WTC11 (cell line): ENCODE measurements around the gene DGUOK.

Experiments used
- ATF1 ChIP-seq: sonication (generic); formaldehyde crosslinking; IDR thresholded peaks from 2 replicates; pipeline ENCODE4 v1.8.1; 2023; ENCODE audit warnings: mild to moderate bottlenecking, moderate library complexity, missing genetic modification reagents
- IRF2 ChIP-seq: sonication (generic); formaldehyde crosslinking; IDR thresholded peaks from 2 replicates; pipeline ENCODE4 v1.8.0; 2022; ENCODE audit warnings: low read depth, missing genetic modification reagents, borderline replicate concordance
- JUN ChIP-seq: sonication (generic); formaldehyde crosslinking; IDR thresholded peaks from 2 replicates; pipeline ENCODE4 v1.8.0; 2023; ENCODE audit warnings: mild to moderate bottlenecking, missing genetic modification reagents
- TEAD4 ChIP-seq: sonication (generic); formaldehyde crosslinking; IDR thresholded peaks from 2 replicates; pipeline ENCODE4 v1.8.0; 2022; ENCODE audit warnings: mild to moderate bottlenecking, missing genetic modification reagents
- TF ChIP-seq, protein P1 (sequence below): sonication (generic); formaldehyde crosslinking; IDR thresholded peaks from 2 replicates; pipeline ENCODE4 v1.8.1; 2022; ENCODE audit warnings: mild to moderate bottlenecking, moderate library complexity, missing genetic modification reagents
- TF ChIP-seq, protein P2 (sequence below): sonication (generic); formaldehyde crosslinking; conservative IDR thresholded peaks from 2 replicates; pipeline ENCODE4 v1.8.1; 2022; ENCODE audit warnings: mild to moderate bottlenecking, missing genetic modification reagents
- TF ChIP-seq, protein P3 (sequence below): fragments of 200-600 bp; IDR thresholded peaks from 2 replicates; pipeline ENCODE4 v1.8.0; 2022; ENCODE audit warnings: antibody characterized with exemption
- TF ChIP-seq, protein P4 (sequence below): sonication (generic); formaldehyde crosslinking; IDR thresholded peaks from 2 replicates; pipeline ENCODE4 v1.8.1; 2023; ENCODE audit warnings: mild to moderate bottlenecking, missing genetic modification reagents, moderate library complexity
- TF ChIP-seq, protein P5 (sequence below): sonication (generic); formaldehyde crosslinking; IDR thresholded peaks from 2 replicates; pipeline ENCODE4 v1.8.0; 2022; ENCODE audit warnings: mild to moderate bottlenecking, missing genetic modification reagents
- TF ChIP-seq, protein P6 (sequence below): sonication (generic); formaldehyde crosslinking; IDR thresholded peaks from 2 replicates; pipeline ENCODE4 v1.8.1; 2022; ENCODE audit warnings: low read depth, missing genetic modification reagents, borderline replicate concordance

DNA sequence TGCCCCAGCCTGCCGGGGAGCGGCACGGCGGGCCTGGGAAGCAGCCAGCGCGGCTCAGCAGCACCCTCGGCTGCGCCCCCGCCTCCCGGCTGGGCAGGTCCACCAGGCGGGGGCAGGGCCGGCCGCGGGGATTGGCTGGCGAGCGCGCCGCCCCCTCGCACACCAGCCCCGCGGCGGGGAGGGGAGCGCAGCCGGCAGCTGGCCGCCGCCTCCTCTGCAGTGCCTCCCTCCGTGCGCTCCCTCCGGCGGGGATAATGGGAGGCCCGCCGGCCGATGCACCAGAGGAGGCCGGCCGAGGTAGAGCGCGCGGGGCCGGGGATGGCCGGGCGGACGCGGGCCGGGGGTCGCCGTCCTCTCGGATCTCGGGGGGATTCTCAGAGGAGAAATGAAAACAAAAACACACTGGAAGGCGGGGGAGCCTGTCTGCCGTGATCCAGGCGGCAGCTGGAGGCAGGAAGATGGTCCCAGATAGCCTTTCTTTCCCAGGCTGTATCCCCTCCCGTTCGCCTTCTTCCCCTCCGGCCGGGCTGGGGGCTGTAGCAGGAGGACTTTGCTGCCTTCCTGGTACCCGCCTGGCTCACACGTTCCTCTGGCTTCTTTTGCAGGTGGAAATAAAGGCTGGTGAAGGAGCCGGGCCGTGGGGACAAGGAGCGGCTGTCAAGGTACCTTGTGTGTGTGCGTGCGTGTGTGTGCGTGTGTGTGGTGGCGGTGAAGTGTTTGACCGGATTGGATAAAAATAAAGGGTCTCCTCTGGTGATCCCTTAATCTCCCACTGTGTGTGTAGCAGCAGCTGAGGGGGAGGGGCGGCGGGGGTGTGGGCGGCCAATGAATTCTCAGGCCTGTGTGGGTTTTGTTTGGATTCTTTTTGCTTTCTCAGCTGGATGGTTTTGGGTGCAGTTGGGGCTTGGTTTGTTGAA lies 76.1 kb downstream of the DGUOK start:
- TF ChIP-seq, protein P1, sequence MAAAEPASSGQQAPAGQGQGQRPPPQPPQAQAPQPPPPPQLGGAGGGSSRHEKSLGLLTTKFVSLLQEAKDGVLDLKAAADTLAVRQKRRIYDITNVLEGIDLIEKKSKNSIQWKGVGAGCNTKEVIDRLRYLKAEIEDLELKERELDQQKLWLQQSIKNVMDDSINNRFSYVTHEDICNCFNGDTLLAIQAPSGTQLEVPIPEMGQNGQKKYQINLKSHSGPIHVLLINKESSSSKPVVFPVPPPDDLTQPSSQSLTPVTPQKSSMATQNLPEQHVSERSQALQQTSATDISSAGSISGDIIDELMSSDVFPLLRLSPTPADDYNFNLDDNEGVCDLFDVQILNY = 0 out of 2 replicates have a peak, but pooled peaks have one; percentile 50
- TF ChIP-seq, protein P2, sequence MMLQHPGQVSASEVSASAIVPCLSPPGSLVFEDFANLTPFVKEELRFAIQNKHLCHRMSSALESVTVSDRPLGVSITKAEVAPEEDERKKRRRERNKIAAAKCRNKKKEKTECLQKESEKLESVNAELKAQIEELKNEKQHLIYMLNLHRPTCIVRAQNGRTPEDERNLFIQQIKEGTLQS (CRISPR knock-in tag) = no peak
- no peak for TF ChIP-seq JUN (CRISPR knock-in tag)
- TF ChIP-seq, protein P3, sequence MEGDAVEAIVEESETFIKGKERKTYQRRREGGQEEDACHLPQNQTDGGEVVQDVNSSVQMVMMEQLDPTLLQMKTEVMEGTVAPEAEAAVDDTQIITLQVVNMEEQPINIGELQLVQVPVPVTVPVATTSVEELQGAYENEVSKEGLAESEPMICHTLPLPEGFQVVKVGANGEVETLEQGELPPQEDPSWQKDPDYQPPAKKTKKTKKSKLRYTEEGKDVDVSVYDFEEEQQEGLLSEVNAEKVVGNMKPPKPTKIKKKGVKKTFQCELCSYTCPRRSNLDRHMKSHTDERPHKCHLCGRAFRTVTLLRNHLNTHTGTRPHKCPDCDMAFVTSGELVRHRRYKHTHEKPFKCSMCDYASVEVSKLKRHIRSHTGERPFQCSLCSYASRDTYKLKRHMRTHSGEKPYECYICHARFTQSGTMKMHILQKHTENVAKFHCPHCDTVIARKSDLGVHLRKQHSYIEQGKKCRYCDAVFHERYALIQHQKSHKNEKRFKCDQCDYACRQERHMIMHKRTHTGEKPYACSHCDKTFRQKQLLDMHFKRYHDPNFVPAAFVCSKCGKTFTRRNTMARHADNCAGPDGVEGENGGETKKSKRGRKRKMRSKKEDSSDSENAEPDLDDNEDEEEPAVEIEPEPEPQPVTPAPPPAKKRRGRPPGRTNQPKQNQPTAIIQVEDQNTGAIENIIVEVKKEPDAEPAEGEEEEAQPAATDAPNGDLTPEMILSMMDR = no peak
- TF ChIP-seq, protein P4, sequence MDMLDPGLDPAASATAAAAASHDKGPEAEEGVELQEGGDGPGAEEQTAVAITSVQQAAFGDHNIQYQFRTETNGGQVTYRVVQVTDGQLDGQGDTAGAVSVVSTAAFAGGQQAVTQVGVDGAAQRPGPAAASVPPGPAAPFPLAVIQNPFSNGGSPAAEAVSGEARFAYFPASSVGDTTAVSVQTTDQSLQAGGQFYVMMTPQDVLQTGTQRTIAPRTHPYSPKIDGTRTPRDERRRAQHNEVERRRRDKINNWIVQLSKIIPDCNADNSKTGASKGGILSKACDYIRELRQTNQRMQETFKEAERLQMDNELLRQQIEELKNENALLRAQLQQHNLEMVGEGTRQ = no peak
- TF ChIP-seq ATF1 (CRISPR knock-in tag) = no peak
- TF ChIP-seq, protein P5, sequence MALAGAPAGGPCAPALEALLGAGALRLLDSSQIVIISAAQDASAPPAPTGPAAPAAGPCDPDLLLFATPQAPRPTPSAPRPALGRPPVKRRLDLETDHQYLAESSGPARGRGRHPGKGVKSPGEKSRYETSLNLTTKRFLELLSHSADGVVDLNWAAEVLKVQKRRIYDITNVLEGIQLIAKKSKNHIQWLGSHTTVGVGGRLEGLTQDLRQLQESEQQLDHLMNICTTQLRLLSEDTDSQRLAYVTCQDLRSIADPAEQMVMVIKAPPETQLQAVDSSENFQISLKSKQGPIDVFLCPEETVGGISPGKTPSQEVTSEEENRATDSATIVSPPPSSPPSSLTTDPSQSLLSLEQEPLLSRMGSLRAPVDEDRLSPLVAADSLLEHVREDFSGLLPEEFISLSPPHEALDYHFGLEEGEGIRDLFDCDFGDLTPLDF (CRISPR knock-in tag) = no peak
- TF ChIP-seq IRF2 (CRISPR knock-in tag) = no peak
- TF ChIP-seq, protein P6, sequence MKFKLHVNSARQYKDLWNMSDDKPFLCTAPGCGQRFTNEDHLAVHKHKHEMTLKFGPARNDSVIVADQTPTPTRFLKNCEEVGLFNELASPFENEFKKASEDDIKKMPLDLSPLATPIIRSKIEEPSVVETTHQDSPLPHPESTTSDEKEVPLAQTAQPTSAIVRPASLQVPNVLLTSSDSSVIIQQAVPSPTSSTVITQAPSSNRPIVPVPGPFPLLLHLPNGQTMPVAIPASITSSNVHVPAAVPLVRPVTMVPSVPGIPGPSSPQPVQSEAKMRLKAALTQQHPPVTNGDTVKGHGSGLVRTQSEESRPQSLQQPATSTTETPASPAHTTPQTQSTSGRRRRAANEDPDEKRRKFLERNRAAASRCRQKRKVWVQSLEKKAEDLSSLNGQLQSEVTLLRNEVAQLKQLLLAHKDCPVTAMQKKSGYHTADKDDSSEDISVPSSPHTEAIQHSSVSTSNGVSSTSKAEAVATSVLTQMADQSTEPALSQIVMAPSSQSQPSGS (CRISPR knock-in tag) = no peak
- TF ChIP-seq TEAD4 (CRISPR knock-in tag) = no peak
